Activated naive CD4-positive, alpha-beta T cell treated with anti-CD3 and anti-CD28 coated beads, Interleukin-2, amount 50 U/mL, for 72 hours (primary cell): Measurements from ENCODE around the gene NCR1. TPM values are rescaled to one million over a fixed set of nuclear protein-coding genes. Genes with fewer than 3 reads are reported as not detected.
"Not testable (repeated sequence)": the region's sequence is repeated elsewhere in the genome, so short reads cannot be mapped to it uniquely, and the experiment has no call there.

Experiments used
- ATAC-seq, 2 donors: fragments of 150-1000 bp; cut with Tn5 transposase; 2 replicates each; pipeline ENCODE4 v1.10.0; 2021; ENCODE audit warnings: mild to moderate bottlenecking in 2 of 2, moderate library complexity in 2 of 2
- DNase-seq, 2 donors: peaks; one replicate each; pipeline ENCODE4 v3.0.0; 2021 to 2022; ENCODE audit warnings: low spot score in 2 of 2
- H3K27ac Mint-ChIP-seq, 2 donors: one replicate each; pipeline ENCODE4 v1.8.0; 2022; ENCODE audit warnings: mild to moderate bottlenecking in 2 of 2, mixed read lengths in 2 of 2
- H3K36me3 Mint-ChIP-seq, 2 donors: one replicate each; pipeline ENCODE4 v1.8.0; 2022; ENCODE audit warnings: mixed read lengths in 2 of 2
- H3K9me3 Mint-ChIP-seq, 2 donors: one replicate each; pipeline ENCODE4 v1.8.0; 2022; ENCODE audit warnings: mixed read lengths in 2 of 2
- total RNA-seq, 2 donors: library from RNA; stranded (reverse); gene quantifications; one replicate each; pipeline ENCODE4 v1.2.3, GENCODE V29; 2022

The NCR1 gene
- total RNA-seq, 2 donors from 2014 or later, result 0.61 to 0.89 TPM

DNA sequence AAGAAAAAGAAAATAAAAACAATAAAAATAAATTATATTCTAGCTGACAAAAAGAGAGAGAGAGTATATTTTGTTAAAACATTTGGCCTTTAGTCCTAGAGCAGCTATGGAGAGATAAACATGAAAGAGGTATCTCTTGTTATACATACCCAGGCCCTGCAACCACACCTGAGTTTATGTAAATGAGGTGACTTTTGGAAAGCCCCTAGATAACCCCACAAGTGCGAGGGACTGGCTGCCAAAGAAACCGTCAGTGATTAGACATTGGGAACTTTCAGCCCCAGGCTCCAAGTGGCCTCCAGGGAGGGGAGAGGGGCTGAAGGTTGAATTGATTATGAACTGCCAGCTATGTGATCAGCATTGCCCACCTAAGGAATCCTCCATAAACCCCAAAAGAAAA is 43.5 kb downstream of the NCR1 start:
- no peaks in the 10 kb centered on the region for H3K9me3 Mint-ChIP-seq
- H3K36me3 Mint-ChIP-seq, result no peaks in the 10 kb centered on the region
- no peak for DNase-seq
- H3K27ac Mint-ChIP-seq, result no peak overlapping the region
- peak in 1 of 2 donors; percentile 32 for ATAC-seq

GRCh38 chr19:54950580-54950979 is 44.6 kb downstream of the NCR1 start:
- H3K27ac Mint-ChIP-seq, H3K36me3 Mint-ChIP-seq, H3K9me3 Mint-ChIP-seq, DNase-seq, ATAC-seq: not testable (repeated sequence)

DNA sequence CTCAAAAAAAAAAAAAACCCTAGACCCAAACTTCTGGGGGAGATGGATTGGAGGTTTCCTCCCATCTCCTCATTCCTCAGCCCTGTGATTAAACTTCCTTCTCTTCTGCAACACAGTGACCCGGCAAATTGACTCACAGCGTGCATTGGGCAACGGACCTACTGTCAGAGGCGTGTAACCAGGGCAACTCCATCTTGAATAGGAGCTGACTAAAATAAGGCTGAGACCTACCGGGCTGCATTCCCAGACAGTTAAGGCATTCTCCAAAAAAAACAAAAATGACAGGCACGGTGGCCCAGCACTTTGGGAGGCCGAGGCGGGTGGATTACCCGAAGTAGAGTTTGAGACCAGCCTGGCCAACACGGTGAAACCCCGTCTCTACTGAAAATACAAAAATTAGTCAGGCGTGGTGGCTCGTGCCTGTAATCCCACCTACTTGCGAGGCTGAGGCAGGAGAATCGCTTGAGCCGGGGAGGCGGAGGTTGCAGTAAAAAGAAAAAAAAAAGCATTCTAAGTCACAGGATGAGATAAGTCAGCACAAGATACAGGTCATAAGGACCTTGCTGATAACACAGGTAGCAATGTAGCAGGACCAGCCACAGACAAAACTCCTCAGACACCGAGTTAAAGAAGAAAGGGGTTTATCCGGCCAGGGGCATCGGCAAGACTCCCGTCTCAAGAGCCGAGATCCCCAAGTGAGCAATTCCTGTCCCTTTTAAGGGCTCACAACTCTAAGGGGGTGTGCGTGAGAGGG is 46.8 kb downstream of the NCR1 start:
- H3K9me3 Mint-ChIP-seq, result no peaks in the 10 kb centered on the region
- H3K27ac Mint-ChIP-seq, result no peak overlapping the region
- no peak for DNase-seq
- no peak for ATAC-seq
- H3K36me3 Mint-ChIP-seq, result no peaks in the 10 kb centered on the region

GRCh38 chr19:54953345-54953713 is 47.4 kb downstream of the NCR1 start:
- H3K36me3 Mint-ChIP-seq, DNase-seq, H3K27ac Mint-ChIP-seq, H3K9me3 Mint-ChIP-seq, ATAC-seq: not testable (repeated sequence)

GRCh38 chr19:54955376-54955775 is 49.4 kb downstream of the NCR1 start:
- H3K27ac Mint-ChIP-seq, result no peak overlapping the region
- ATAC-seq, result no peak
- no peaks in the 10 kb centered on the region for H3K36me3 Mint-ChIP-seq
- H3K9me3 Mint-ChIP-seq, result no peaks in the 10 kb centered on the region
- no peak for DNase-seq

DNA sequence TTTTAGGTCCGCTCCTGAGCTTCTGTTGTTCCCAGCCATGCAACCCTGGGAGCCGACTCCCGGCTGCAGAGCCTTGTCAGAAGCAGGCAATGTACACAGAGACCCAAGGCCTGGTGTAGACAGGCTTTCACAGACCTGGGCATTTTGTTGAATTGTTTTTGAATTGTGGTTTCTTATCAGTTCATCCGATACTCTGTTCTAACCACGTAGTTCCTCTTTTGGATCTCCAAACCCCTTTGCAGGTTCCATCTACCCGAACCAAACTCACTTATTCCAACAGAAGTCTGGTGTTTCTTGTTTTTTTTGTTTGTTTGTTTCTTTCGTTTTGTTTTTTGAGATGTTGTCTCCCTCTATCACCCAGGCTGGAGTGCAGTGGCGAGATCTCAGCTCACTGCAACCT is 53.9 kb downstream of the NCR1 start:
- ATAC-seq (no peak), DNase-seq (no peak)
- Mint-ChIP-seq H3K27ac (peak overlapping the region in 1 of 2 donors; percentile 68), H3K36me3 (no peaks in the 10 kb centered on the region), H3K9me3 (no peaks in the 10 kb centered on the region)

Other genes starting within 250 kb of the NCR1 start
- not detected for gene LILRB4, start 243.2 kb upstream of the NCR1 start, total RNA-seq
- gene KIR3DL3, start 181.7 kb upstream of the NCR1 start, total RNA-seq, result not detected
- under 1 TPM in 1 of 2 donors, not detected in 1; 0.27 TPM for gene KIR2DL3, start 167.6 kb upstream of the NCR1 start, total RNA-seq
- not detected for gene KIR2DL1, start 136.4 kb upstream of the NCR1 start, total RNA-seq
- gene KIR2DL4, start 102.5 kb upstream of the NCR1 start, total RNA-seq, result under 1 TPM in 1 of 2 donors, not detected in 1; 0.25 TPM
- under 1 TPM; 0.18 to 0.23 TPM for gene KIR3DL1, start 89.7 kb upstream of the NCR1 start, total RNA-seq
- under 1 TPM; 0.18 to 0.45 TPM for gene KIR2DS4, start 73.5 kb upstream of the NCR1 start, total RNA-seq
- 1 to 10 TPM in 1 of 2 donors, under 1 TPM in 1; 0.98 to 1.1 TPM for gene KIR3DL2, start 55.7 kb upstream of the NCR1 start, total RNA-seq
- not detected for gene FCAR, start 31.9 kb upstream of the NCR1 start, total RNA-seq
- gene NLRP7, start 41.4 kb downstream of the NCR1 start, total RNA-seq, result not detected
- gene NLRP2, start 60.2 kb downstream of the NCR1 start, total RNA-seq, result 1 to 10 TPM; 2.3 to 7.0 TPM
- gene GP6, start 132.1 kb downstream of the NCR1 start, total RNA-seq, result under 1 TPM in 1 of 2 donors, not detected in 1; 0.75 TPM
- gene RDH13, start 157.0 kb downstream of the NCR1 start, total RNA-seq, result 10 to 100 TPM; 15.9 to 16.0 TPM
- 1 to 10 TPM; 1.2 to 2.6 TPM for gene EPS8L1, start 169.7 kb downstream of the NCR1 start, total RNA-seq
- gene PPP1R12C, start 211.5 kb downstream of the NCR1 start, total RNA-seq, result 10 to 100 TPM; 52.7 to 76.5 TPM
- 1 to 10 TPM in 1 of 2 donors, not detected in 1; 1.3 TPM for gene TNNT1, start 243.1 kb downstream of the NCR1 start, total RNA-seq